Fibroblast of the aortic adventitia (primary cell): ENCODE results near the gene VPS4A. TPM values are rescaled to one million over a fixed set of nuclear protein-coding genes. Genes with fewer than 3 reads are reported as not detected.

Source experiments
- DNase-seq: peaks from one replicate; pipeline ENCODE4 v3.0.0-alpha.2; 2010; ENCODE audit warnings: low read depth
- H3K4me3 ChIP-seq: 2 replicates; pipeline ENCODE4 v1.5.1; 2011; ENCODE audit warnings: low read depth, mild to moderate bottlenecking, control low read depth, low read length, moderate library complexity
- total RNA-seq: library from RNA; depleted of rRNA; stranded (reverse); fragments of >200 nt; gene quantifications from 2 replicates; pipeline ENCODE4 v1.2.3, GENCODE V29; 2012; ENCODE audit warnings: low replicate concordance
- TF ChIP-seq, protein P1 (sequence below): IDR thresholded peaks from 2 replicates; pipeline ENCODE4 v1.5.1; 2011; ENCODE audit warnings: mild to moderate bottlenecking, low read length, control low read depth, inconsistent platforms; ENCODE audit not compliant: insufficient read depth

VPS4A gene
- total RNA-seq, 1 donor: 31.2 TPM

DNA sequence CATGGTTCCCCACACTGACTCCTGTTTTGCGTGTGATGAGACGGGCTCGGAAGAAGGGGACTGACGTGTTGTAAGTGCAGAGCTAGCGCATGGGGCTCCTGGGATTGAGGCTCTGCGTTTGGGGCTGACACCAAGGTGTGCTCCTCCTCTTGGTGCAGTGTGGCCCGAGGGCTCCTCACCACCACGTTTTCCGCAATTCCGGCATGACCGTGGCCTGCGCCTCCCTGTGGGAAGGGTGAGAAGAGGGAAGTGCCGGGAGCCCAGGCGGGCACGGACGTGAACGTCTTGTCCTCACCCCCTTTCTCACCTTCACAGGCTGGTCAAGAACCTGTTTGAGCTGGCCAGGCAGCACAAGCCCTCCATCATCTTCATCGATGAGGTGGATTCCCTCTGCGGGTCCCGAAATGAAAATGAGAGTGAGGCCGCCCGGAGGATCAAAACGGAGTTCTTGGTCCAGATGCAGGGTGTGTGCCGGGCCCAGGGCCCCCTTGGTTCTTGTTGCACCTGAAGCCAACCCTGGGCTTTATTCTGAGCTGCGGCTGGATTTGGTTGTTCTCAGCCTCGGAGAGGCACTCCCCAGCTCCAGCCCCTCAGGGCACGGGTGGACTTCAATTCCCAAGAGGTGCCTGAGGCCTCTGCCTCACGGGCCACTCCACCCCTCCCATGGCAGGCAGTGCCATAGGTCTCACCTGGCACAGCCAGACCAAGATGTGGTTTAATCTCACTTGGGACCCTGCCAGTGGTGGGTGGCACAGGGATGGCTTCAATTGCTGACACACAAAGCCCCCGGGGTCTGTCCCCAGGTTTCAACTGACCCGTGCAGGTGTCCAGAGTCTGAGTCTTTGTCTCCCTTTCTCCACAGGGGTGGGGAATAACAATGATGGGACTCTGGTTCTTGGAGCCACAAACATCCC is 8.9 kb downstream of the VPS4A start:
- TF ChIP-seq, protein P1, sequence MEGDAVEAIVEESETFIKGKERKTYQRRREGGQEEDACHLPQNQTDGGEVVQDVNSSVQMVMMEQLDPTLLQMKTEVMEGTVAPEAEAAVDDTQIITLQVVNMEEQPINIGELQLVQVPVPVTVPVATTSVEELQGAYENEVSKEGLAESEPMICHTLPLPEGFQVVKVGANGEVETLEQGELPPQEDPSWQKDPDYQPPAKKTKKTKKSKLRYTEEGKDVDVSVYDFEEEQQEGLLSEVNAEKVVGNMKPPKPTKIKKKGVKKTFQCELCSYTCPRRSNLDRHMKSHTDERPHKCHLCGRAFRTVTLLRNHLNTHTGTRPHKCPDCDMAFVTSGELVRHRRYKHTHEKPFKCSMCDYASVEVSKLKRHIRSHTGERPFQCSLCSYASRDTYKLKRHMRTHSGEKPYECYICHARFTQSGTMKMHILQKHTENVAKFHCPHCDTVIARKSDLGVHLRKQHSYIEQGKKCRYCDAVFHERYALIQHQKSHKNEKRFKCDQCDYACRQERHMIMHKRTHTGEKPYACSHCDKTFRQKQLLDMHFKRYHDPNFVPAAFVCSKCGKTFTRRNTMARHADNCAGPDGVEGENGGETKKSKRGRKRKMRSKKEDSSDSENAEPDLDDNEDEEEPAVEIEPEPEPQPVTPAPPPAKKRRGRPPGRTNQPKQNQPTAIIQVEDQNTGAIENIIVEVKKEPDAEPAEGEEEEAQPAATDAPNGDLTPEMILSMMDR: no peak
- no peak overlapping the region for H3K4me3 ChIP-seq
- DNase-seq: no peak

DNA sequence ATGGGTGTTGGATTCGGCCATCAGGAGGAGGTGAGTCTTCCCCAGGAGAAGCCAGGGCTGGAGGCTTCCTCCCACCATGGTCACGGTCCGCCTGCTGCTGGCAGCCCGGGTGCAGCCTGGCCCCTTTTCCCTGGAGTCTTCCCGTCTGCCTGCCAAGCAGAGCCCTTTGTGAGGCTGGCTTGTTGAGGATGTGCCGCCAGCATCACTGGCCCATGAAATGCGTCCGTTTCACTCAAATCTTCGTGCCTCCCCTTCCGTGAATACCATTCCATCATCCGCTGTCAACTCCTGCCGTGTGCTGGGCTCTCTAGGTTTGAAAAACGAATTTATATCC is 9.6 kb downstream of the VPS4A start:
- TF ChIP-seq, protein P1: no peak
- DNase-seq: no peak
- H3K4me3 ChIP-seq: no peak overlapping the region

DNA sequence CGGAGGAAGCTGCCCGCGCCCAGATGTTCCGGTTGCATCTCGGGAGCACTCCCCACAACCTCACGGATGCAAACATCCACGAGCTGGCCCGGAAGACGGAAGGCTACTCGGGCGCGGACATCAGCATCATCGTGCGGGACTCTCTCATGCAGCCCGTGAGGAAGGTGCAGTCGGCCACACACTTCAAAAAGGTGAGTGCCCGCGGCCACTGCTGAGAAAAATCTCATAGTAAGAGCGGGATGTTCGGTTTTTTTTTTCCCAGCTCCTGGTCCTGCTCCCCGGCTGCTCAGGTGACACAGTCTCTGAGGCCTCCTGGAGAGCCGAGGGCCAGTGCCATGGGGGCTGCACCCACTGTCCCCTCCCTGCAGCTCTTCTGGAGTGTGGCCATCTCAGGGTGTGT is 9.9 kb downstream of the VPS4A start:
- no peak for DNase-seq
- no peak overlapping the region for H3K4me3 ChIP-seq
- TF ChIP-seq, protein P1: no peak

DNA sequence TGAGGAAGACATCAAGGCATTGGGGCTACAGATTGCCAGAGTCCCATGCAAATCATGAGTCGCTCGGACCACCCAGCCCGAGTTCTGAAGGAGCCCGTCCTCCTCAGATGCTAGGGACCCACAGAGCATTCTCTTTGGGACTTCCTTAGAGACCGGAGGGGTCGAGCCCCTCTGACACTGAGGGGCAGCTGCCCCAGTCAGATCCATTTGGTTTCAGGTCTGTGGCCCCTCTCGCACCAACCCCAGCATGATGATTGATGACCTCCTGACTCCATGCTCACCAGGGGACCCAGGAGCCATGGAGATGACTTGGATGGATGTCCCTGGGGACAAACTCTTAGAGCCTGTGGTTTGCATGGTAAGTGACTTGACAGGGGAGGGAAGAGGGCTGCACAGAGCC is 11.2 kb downstream of the VPS4A start:
- DNase-seq: no peak
- TF ChIP-seq, protein P1: no peak
- H3K4me3 ChIP-seq: no peak overlapping the region

DNA sequence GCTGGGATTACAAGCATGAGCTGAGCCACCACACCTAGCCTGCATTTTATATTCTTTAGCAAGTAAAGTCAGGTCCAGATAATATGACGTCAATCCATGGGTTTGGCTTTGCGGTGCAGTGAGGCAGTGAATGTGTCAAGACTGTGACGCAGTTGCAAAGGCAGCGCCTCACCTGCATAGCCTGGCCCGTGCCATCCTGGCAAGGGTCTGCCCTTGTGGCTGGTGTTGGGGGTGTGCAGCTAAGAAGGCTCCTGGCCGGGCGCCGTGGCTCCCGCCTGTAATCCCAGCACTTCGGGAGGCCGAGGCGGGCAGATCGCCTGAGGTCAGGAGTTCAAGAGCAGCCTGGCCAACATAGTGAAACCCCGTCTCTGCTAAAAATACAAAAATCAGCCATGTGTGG is 12.3 kb downstream of the VPS4A start:
- TF ChIP-seq, protein P1: no peak
- DNase-seq: no peak
- no peak overlapping the region for H3K4me3 ChIP-seq

DNA sequence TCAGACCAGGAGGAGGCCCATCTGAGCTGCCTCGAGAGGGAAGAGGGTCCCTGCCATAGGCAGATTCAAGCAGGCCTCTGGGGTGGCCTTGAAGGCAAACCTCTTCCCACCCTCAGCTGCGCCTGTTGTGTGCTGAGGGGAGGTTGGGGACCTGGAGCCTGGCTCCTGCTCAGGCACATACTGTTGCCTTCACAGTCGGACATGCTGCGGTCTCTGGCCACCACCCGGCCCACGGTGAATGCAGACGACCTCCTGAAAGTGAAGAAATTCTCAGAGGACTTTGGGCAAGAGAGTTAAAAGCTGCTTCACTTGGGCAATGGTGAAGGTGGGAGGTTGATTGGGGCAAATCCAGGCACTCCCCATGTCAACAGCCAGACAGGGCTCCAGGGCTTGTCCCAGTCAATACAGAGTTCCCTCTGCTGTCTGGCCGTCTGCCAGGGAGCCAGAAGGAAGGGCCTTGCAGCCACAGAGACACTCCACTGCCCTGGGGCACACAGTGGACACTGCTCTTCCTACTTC is 12.9 kb downstream of the VPS4A start:
- H3K4me3 ChIP-seq: no peak overlapping the region
- TF ChIP-seq, protein P1: no peak
- no peak for DNase-seq
